Measurements from ENCODE around the gene ZFYVE28.

GRCh38 chr4:2318885-2319284 is 99.6 kb downstream of the ZFYVE28 start:
- TF ChIP-seq CTCF (IDR thresholded peaks at IDR 0.05) (no peak), POLR2A (IDR thresholded peaks at IDR 0.05) (no peak)
